GM21526 (cell line): ENCODE measurements around the gene COX6B1.
"Not testable (repeated sequence)": the region's sequence is repeated elsewhere in the genome, so short reads cannot be mapped to it uniquely, and the experiment has no call there.

Experiments used
- ATAC-seq: cut with Tn5 transposase; IDR thresholded peaks from one replicate; pipeline ENCODE4 v1.9.1; 2021; ENCODE audit warnings: moderate library complexity; ENCODE audit not compliant: unreplicated experiment, low FRiP score

The COX6B1 gene

DNA sequence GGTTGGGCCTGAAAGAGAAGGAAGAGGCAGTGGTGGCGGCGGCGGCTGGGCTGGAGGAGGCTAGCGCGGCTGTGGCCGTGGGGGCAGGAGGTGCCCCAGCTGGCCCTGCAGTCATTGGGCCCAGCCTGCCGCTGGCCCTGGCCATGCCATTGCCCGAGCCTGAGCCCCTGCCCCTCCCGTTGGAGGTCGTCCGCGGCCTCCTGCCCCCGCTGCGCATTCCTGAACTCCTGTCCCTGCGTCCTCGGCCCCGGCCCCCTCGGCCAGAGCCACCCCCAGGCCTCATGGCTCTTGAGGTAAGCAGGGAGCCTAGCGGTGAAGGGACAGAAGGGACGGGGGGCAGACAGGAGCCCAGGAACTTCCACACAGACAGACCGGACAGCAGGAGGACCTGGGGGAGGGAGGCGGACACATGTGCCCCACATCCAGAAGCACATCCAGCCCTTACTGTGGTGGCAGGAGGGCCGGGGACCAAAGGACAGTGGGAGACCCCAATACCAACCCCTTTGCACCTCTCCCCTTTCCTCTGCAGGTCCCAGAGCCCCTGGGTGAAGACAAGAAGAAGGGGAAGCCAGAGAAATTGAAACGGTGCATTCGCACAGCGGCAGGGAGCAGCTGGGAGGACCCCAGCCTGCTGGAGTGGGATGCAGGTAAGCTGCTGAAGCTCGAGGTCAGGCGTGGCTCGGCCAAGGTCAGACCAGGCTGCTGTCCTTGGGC, 14.2 kb upstream of the COX6B1 start:
- ATAC-seq: no peak

DNA sequence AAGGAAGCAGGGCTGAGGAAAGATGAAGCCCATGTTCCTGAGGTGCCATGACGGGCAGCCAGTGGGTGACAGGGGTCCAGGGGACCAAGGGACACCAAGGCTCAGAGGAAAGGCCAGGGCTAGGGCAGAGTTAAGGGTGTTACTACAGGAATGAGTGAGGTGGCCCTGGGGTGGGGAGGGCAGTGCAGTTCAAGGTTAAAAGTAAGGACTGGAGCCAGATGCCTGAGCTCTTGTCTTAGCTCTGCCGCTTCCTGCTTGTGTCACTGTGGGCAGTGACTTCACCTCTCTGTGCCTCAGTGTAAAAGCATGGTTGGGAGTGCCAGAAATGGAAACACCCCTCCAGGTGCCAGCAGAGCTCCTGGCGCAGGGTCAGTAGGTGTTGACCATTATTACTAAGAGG, 11.5 kb upstream of the COX6B1 start:
- no peak for ATAC-seq

DNA sequence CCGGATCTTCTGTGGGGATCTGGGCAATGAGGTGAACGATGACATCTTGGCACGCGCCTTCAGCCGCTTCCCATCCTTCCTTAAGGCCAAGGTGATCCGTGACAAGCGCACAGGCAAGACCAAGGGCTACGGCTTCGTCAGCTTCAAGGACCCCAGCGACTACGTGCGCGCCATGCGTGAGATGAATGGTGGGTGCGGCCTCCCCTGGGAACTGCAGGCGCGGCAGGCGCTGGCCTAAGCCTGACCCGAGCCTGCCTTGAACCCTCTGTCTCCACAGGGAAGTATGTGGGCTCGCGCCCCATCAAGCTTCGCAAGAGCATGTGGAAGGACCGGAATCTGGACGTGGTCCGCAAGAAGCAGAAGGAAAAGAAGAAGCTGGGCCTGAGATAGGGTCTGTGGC, 11.0 kb upstream of the COX6B1 start:
- no peak for ATAC-seq

DNA sequence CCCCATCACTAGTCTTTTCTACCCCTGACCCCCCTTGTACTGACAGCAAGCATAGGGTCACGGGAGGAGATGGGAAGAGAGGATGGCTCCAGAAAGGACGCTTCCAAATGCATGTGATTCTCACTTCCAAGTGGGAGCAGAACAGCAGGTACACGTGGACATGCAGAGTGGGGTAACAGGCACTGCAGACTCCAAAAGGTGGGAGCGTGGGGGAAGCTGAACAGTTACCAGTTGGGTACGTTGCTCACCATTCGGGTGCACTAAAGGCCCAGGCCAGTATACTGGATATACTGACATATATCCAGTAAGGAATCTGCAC, 8.8 kb upstream of the COX6B1 start:
- ATAC-seq: no peak

DNA sequence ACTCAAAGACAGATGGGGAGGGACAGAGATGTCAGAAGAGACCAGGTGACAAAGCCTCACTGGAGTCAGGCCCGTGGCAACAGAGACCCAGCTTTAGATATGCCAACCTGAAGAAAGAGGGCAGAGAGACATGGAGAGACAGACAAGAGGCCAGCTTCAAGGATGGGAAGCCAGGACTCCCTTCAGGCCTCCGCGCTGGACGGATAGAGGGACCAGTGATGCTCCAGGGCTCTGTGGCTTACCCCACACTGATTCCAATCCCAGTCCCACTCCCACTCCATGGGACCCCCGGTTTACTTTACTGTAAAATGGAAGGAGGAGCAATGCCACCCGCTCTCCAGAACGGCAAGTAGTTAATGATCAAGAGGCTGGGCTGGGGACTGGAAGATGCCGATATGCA, 8.3 kb upstream of the COX6B1 start:
- ATAC-seq: no peak

DNA sequence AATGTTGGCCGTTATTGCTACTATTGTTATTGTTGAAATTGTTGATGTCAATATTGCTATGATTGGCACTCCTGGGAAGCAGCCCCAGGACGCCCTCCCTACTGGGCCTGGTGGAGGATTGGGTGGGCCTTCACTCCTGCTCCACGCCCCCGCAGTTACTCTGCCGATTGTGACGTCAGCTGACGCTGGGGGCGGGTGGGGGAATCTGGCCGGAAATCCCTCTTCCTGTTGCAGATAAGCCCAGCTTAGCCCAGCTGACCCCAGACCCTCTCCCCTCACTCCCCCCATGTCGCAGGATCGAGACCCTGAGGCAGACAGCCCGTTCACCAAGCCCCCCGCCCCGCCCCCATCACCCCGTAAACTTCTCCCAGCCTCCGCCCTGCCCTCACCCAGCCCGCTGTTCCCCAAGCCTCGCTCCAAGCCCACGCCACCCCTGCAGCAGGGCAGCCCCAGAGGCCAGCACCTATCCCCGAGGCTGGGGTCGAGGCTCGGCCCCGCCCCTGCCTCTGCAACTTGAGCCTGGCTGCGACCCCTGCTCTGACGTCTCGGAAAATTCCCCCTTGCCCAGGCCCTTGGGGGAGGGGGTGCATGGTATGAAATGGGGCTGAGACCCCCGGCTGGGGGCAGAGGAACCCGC, 6.5 kb upstream of the COX6B1 start, which contains the start of gene ETV2:
TSS of gene ETV2 (plus strand) at position 231 of the 637 bp plus-strand sequence. CDS start 716 bp downstream, outside the sequence.
- no peak for ATAC-seq

DNA sequence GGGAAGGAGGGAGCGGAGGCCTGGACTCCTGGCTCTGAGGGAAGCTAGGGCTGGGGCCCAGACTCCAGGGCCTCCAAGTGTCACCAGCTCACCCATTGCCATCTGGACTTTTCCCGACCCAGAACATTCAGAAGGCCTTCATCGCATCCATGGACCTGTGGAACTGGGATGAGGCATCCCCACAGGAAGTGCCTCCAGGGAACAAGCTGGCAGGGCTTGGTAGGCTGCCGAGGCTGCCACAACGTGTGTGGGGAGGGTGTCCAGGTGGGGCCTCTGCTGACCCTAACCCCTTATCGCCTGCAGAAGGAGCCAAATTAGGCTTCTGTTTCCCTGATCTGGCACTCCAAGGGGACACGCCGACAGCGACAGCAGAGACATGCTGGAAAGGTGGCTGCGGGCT, 5.8 kb upstream of the COX6B1 start:
- ATAC-seq: no peak

DNA sequence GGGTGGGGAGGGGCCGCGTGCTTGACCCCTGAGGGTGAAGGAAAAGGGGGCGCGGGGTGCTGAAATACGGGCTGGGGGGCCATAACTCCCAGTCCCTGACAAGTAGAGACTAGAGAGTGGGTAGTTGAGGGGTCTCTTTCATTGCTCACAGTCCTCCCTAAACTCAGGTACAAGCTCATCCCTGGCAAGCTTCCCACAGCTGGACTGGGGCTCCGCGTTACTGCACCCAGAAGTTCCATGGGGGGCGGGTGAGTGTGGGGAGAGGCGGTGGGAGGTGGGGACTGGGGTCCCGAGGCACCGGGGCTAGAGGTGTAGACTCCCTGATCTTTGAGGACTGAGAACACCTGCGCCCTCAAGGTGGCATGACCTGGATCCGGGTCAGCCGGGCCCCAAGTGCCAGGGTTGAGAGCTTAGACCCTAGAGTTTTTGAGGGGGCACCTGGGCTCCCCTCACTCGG, 5.3 kb upstream of the COX6B1 start:
- ATAC-seq: no peak

DNA sequence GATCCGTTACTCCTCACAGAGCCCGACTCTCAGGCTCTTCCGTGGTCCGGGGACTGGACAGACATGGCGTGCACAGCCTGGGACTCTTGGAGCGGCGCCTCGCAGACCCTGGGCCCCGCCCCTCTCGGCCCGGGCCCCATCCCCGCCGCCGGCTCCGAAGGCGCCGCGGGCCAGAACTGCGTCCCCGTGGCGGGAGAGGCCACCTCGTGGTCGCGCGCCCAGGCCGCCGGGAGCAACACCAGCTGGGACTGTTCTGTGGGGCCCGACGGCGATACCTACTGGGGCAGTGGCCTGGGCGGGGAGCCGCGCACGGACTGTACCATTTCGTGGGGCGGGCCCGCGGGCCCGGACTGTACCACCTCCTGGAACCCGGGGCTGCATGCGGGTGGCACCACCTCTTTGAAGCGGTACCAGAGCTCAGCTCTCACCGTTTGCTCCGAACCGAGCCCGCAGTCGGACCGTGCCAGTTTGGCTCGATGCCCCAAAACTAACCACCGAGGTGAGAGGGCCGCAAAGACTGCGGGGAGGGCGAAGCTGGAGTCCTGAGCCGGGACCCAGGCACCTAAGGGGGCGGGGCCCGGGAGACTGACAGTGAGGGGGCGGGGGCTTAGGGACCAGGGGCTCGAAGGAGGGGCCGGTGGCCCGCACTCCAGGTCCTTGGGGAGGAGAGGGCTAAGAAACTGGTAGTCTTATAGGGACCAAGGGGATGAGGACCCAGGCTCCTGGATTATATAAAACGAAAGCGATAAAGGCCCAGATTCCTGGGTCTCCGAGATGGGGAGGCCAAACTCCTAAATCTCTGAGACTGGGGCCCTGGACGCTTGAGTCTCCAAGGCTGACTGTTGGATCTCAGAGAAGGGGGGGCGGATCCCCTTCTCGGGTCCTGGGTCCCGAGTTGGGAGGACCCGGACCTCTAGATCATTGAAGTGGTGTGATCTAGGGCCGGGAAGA, 4.6 kb upstream of the COX6B1 start:
- peak; percentile 33 for ATAC-seq

DNA sequence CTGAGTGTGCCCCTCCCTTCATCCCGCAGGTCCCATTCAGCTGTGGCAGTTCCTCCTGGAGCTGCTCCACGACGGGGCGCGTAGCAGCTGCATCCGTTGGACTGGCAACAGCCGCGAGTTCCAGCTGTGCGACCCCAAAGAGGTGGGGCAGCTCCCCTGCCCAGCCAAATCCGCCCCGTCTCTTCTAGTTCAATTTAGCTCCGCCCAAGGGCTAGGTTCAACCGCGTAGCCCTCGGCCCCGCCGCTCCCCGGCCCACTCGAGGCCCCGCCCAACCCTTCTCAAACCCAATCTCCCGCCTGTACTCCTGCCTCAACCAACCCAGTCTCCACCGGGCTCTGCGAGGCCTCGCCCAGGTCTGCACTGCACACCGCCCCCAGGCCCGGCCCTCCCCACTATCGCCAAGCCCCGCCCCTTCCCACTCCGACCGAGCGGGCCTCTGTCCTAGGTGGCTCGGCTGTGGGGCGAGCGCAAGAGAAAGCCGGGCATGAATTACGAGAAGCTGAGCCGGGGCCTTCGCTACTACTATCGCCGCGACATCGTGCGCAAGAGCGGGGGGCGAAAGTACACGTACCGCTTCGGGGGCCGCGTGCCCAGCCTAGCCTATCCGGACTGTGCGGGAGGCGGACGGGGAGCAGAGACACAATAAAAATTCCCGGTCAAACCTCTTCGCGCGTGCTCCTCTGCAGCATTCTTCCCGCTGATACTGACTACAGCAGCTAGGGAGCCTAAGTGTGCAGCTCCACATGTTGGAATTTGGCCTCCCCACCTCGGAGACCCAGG, 3.7 kb upstream of the COX6B1 start:
- peak; percentile 65 for ATAC-seq

DNA sequence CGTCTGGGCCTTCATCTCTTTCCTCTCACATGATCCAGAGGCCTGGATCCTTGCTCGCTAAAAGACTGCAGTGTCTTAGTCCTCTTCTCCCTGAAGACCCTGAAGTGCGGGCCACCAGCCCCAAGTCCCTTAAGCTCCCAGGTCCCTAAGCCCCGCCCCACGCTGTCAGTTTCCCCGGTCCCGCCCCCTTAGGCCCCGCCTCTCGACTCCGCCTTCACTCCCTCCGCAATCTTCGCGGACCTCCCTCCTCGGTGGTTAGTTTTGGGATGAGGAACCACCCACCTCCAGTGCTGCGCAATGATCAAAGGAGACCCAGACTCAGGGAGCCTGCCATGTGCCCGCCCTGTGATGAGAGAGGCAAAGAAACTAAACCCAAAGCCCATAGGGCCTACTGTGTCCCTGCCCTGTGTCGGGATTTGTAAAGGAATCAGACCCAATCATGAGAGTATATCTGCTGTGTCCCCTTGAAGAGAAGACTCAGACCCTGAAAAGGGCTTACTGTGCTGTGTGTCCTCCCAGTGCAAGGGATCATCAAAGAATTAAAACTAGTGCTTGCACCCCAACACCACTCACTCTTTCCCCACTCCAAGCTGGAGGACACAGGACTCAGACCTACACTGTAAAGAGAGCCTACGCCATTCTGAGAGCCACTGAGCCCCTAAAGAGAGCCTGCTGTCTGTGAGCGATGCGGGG, 3.0 kb upstream of the COX6B1 start:
- ATAC-seq: no peak

DNA sequence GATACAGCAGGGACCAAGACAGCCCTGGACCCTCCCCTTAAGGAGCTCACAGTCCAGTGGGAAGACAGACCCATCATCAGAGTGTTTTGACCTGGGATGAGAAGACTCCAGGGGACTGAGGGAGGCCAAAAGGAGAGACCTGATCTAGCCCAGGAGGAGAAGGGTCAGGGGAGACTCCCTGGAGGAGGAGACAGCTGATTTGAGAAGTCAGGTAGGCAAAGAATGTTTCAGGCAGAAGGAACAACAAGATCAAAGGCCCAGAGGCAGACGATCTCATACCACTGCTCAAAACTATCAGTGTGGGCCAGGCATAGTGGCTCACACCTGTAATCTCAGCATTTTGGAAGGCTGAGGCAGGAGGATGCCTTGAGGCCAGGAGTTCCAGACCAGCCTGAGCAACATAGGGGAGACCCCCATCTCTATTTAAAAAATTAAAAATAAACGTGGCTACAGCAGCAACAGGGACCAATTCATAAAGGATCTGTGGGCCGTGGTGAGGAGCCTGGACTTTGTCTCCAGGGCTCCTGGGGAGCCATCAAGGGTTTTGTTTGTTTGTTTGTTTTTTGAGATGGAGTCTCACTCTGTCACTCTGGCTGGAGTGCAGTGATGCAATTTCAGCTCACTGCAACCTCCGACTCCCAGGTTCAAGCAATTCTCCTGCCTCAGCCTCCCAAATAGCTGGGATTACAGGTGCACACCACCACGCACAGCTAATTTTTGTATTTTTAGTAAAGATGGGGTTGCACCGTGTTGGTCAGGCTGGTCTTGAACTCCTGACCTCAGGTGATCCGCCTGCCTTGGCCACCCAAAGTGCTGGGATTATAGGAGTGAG, 2.2 kb upstream of the COX6B1 start:
- no peak for ATAC-seq

DNA sequence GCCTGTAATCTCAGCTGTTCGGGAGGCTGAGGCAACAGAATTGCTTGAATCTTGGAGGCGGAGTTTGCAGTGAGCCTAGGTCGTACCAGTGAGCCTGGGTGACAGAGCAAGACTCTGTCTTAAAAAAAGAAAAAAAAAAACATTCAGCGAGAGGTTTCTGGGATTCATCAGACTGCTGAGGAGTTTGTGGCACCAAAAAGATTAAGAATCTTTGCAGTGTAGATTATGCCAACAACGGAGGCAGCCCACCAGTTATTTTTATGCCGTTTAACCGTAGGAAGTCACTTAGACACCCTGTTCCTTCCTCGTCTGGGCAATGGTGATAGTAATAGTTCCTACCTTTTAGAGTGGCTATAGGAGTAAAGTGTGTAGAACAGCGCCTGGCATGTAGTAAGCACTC, 2.5 kb downstream of the COX6B1 start:
- ATAC-seq: no peak

DNA sequence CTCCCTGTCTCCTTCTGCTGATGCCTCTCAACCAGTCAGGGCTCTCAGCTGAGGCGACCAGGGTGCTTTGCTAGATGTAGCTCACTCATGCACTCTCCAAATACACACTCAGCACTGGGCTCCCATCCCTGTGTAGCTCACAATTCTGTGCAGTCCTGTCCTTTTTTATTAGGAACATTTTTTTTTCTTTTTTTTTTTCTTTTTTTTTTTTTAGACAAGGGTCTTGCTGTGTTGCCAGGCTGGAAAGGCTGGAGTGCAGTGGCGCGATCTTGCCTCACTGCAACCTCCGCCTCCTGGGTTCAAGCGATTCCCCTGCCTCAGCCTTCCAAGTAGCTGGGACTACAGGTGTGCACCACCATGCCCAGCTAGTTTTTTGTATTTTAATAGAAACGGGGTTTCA, 6.7 kb downstream of the COX6B1 start:
- not testable (repeated sequence) for ATAC-seq

DNA sequence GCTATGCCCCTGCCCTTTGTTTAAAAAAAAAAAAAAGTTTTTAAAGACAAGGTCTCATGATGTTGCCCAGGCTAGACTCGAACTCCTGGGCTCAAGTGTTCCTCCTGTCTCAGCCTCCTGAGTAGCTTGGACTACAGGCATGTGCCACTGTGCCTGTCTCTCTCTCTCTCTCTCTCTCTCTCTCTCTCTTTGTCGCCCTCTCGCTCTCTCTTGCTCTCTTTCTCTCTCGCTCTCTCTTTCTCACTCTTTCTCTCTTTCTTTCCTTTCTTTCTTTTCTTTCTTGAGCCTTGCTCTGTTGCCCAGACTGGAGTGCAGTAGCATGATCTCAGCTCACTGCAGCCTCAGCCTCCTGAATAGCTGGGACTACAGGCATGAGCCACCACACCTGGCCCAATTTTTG, 7.5 kb downstream of the COX6B1 start:
- no peak for ATAC-seq

DNA sequence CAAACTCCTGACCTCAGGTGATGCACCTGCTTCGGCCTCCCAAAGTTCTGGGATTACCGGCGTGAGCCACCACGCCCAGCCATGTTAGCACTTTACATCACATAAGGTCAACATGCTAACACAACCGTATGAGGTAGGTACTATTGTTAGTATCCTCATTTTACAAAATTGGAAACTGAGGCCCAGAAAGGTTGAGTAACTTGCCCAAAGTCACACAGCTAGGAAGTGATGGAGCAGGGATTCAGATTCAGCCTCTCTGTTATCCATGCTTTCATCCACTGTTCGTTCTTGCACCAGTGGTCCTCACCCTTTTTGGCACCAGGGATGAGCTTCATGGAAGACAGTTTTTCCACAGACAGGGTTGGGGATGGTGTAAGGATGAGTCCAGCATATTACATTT, 8.6 kb downstream of the COX6B1 start:
- ATAC-seq: no peak

DNA sequence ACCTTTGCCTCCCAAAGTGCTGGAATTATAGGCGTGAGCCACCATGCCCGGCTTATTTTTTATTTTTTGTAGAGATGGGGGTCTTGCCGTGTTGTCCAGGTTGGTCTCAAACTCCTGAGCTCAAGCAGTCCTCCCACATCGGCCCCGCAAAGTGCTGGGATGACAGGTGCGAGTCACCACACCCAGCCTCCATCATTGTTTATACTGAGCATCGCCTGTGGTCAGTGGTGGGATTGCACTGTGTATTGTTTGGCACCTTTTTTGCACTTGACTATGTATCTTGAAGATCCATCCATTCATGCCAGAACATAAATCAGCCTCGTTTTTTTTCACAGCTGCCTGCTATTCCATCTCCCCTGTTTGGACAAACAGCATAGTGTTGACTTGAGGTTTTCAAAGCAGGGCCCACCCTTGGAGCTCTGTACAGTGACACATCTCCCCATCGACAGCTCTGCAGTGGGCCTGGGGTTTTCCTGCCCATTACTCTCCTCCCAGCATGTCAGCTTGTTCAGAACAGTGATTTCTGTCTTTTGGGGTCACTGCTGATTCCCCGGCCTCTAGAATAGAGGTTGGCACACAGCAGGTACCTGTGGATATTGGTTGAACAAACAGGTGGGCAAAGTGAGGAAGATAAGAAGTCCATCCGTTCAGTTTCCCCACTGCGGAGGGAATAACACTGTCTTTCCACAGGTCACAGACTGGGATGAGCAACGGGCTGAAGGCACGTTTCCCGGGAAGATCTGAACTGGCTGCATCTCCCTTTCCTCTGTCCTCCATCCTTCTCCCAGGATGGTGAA, 10.0 kb downstream of the COX6B1 start:
- ATAC-seq: no peak

DNA sequence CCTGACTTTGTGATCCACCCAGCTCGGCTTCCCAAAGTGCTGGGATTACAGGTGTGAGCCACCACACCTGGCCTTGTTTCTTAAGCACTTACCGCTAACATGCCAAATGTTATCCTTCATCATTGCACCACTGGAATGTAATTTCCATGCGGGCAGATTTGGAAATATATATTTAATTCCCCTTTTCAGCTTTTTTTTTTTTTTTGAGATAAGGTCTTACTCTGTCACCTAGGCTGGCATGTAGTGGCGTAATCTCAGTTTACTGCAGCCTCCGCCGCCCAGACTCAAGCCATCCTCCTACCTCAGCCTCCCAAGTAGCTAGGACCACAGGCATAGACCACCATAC, 13.8 kb downstream of the COX6B1 start:
- no peak for ATAC-seq
